ENCODE results near the gene C3orf22. TPM values are rescaled to one million over a fixed set of nuclear protein-coding genes. Genes with fewer than 3 reads are reported as not detected.
A peak's percentile ranks its signal among the peaks of the same experiment; 100 is the strongest.
"Not testable (repeated sequence)": the region's sequence is repeated elsewhere in the genome, so short reads cannot be mapped to it uniquely, and the experiment has no call there.

C3orf22 gene, protein sequence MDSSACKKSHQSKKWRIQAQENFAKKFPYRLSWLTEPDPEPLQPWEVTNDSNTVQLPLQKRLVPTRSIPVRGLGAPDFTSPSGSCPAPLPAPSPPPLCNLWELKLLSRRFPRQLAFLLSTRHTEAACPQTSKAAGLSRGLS
- total RNA-seq (ENCODE audit: low replicate concordance): not detected in 2 replicates

DNA sequence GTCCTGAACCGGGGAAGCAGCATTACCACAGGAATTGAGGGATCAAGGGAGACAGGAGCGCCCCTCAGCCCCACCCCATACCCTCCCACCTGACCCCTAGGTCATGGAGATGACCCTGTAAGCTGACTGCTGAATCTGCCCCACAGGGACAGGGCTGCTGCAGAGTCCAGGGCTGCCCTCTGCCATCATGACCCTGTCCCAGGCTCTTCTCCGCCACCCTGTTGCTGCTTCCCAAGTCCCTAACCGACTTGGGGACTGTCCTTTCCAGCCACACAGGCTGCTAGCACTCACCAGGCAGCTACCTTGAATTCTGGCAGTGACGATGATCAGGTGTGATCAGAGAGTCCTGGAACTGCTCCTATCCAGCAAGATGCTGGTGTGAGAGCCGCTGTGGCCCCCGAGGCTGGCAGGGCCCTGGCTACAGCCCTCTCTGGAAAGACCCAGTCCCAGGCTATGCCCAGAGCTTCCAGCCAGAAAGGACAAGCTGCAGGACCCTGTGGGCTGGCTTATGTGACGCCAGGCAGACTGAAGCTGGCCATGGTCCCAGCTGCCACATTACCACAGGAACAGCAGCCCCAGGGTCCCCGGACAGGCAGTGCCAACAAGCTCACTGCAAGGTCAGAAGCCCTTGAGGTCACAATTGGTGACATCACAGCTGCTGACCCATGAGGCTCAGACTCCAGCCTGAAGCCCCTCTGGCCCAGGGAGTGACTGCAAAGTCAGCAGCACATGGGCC lies at the start of gene C3orf22:
Gene C3orf22 (minus strand): TSS at position 597 of the 736 bp plus-strand sequence. CDS start 5,542 bp downstream, outside the sequence.
- no peak for DNase-seq (ENCODE audit: low read depth)
- TF ChIP-seq, protein P1, sequence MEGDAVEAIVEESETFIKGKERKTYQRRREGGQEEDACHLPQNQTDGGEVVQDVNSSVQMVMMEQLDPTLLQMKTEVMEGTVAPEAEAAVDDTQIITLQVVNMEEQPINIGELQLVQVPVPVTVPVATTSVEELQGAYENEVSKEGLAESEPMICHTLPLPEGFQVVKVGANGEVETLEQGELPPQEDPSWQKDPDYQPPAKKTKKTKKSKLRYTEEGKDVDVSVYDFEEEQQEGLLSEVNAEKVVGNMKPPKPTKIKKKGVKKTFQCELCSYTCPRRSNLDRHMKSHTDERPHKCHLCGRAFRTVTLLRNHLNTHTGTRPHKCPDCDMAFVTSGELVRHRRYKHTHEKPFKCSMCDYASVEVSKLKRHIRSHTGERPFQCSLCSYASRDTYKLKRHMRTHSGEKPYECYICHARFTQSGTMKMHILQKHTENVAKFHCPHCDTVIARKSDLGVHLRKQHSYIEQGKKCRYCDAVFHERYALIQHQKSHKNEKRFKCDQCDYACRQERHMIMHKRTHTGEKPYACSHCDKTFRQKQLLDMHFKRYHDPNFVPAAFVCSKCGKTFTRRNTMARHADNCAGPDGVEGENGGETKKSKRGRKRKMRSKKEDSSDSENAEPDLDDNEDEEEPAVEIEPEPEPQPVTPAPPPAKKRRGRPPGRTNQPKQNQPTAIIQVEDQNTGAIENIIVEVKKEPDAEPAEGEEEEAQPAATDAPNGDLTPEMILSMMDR (IDR thresholded peaks at IDR 0.05; ENCODE audit: insufficient read depth, low read length): no peak
- no peak within 1 kb of the TSS for H3K4me3 ChIP-seq (ENCODE audit: low read depth, low read length)

DNA sequence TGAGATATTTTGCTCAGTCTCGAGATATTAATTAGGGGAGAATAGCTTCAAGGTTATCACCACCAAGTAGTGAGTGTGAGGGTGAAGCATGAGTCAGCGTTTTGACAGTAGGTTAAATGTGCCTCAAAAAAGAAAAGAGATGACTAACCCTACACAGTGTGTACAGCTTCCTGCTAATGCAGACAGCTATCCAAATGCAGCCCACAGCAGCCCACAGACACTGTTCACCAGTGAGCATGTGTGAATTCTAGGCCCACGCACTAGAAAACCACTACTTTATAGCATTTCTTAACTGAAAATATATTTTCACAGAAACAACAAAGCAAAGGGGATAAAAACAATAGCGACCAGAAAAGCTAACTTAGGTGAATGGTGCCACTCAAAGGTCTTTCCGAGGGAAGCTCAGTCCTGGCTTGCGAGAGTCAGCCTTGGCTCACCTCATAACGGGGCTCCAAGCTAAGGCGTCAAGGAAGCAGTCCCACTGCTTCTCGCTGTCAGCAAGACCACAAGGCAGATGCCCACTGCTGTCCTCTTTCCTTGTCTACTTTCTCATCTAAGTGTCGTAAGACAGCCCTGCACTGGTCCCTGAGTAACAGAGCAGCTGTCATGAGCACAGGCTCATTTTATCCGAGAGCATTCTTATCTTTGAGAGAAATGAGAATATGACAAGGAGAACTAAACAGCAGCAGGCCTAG lies 48.6 kb upstream of the C3orf22 start:
- no peak overlapping the region for H3K4me3 ChIP-seq (ENCODE audit: low read depth, low read length)
- TF ChIP-seq, protein P1 (IDR thresholded peaks at IDR 0.05; ENCODE audit: insufficient read depth, low read length): no peak
- DNase-seq (ENCODE audit: low read depth): peak; percentile 61

DNA sequence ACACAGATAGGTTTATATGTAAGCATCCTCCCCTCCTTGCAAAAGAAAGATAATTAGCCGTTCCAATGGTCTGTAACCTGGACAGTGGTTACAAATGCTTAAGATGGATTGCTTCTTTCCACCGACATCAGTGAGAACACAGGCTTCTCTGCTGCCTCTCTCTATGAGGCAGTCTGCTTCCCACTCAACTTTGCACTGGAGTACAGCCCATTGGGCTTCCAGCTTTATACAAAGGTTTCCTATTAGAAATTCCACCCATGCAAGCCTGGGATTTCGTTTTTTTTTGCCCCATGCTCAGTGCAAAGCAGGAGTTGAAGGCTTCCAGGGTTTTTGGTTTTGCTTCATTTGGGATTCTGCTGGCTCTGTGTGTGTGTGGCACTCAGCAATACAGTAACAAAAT lies 47.3 kb upstream of the C3orf22 start:
- H3K4me3 ChIP-seq (ENCODE audit: low read depth, low read length): no peak overlapping the region
- TF ChIP-seq, protein P1 (IDR thresholded peaks at IDR 0.05; ENCODE audit: insufficient read depth, low read length): no peak
- no peak for DNase-seq (ENCODE audit: low read depth)

DNA sequence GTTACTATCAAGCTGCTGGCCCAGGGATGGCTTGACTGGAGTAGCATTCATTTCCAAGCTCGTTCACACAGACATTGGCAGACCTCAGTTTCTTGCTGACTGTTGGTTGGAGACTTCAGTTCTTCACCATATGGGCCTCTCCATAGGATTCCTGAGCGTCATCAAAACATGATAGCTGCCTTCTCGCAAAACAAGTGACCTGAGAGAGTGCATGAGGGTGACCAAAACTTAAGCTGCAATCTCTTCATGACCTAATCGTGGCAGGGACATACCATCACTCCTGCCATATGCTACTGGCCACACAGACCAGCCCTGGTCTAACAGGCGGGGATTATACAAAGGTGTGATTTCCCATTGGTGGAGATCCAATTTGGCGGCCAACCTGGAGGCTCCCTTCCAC lies 46.0 kb upstream of the C3orf22 start:
- no peak for DNase-seq (ENCODE audit: low read depth)
- TF ChIP-seq, protein P1 (IDR thresholded peaks at IDR 0.05; ENCODE audit: insufficient read depth, low read length): no peak
- no peak overlapping the region for H3K4me3 ChIP-seq (ENCODE audit: low read depth, low read length)

DNA sequence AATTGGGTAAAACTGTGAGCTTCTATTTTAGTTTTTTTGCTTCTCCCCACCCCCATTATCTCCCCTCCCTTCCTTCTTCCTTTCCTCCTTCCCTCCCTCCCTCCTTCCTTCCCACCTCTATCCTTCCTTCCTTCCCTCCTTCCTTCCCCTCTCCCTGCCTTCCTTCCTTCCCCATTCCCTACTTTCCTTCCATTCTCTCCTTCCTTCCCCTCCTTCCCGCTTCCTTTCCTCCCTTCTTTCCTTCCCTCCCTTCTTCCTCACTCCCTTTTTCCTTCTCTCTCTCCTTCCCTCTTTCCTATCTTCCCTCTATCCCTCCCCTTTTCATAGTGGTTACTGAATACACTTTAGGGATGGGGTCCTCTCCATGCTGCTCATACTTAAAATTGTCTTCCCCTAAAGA lies 40.4 kb upstream of the C3orf22 start:
- no peak overlapping the region for H3K4me3 ChIP-seq (ENCODE audit: low read depth, low read length)
- TF ChIP-seq, protein P1 (IDR thresholded peaks at IDR 0.05; ENCODE audit: insufficient read depth, low read length): no peak
- DNase-seq (ENCODE audit: low read depth): no peak

DNA sequence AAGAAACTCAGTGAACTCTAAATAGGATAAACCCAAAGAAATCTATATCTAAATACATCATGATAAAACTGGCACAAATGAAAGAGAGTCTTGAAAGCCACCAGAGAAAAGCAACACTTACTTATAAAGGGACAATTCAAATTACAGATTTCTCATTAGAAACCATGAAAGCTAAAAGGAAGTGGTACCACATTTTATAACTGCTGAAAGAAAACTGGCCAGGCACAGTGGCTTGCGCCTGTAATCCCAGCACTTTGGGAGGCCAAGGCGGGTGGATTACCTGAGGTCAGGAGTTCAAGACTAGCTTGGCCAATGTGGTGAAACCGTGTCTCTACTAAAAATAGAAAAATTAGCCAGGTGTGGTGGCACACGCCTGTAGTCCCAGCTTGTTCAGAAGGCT lies 36.7 kb upstream of the C3orf22 start:
- DNase-seq (ENCODE audit: low read depth): not testable (repeated sequence)

DNA sequence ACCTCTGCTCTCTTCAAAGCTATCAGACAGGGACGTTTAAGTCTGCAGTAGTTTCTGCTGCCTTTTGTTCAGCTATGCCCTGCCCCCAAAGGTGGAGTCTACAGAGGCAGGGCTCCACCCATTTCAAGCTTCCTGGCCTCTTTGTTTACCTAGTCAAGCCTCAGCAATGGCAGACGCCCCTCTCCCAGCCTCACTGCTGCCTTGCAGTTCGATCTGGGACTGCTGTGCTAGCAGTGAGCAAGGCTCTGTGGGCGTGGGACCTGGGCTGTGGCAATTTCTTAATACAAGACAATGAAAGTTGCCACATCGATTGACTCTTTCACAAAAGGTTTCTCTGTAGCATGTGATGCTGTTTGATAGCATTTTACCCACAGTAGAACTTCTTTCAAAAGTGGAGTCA lies 32.8 kb upstream of the C3orf22 start:
- H3K4me3 ChIP-seq (ENCODE audit: low read depth, low read length); DNase-seq (ENCODE audit: low read depth): not testable (repeated sequence)

More for the DNA sequence above, 36.7 kb upstream of the C3orf22 start:
- not testable (repeated sequence) for H3K4me3 ChIP-seq (ENCODE audit: low read depth, low read length)
